Measurements from ENCODE around the gene NOC2L. TPM values are rescaled to one million over a fixed set of nuclear protein-coding genes. Genes with fewer than 3 reads are reported as not detected.

NOC2L gene
- total RNA-seq, 2 donors from 2014 or later: 83.5 to 97.3 TPM

DNA sequence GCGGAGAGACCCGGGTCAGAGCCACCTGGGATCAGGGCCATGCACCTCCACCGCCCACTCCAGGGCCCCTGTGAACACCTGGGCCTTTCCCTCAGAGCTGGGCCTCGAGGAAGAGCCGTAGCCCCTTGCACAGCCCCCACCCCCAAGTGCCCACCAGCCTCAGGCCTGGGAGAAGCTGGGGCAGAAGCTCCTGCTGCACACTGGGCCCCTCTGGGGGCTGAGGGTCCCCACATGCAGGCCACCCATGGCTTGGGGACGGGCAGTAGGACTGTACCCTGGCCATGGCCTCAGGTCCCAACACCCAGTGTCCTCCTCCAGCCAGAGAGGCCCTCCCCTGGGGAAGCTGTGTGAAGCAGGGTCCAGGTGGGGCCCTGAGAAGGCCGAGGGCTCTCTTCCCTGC lies 6.5 kb downstream of the NOC2L start:
- no peak overlapping the region for H3K9ac ChIP-seq (ENCODE audit: extremely low read depth, low read length, poor library complexity, severe bottlenecking)
- H3K27me3 ChIP-seq (ENCODE audit: control insufficient read depth, insufficient read depth, low read length, poor library complexity, severe bottlenecking): no peaks in the 10 kb centered on the region
- no peak overlapping the region for H3K27ac ChIP-seq (ENCODE audit: low read depth, low read length)
- H3K4me1 Mint-ChIP-seq: peaks cover 7% of the 10 kb centered on the region
- WGBS, 2 experiments (ENCODE audit: insufficient coverage in 1 of 2, insufficient read length in 1 of 2): 94 to 95% methylated on average over 5 to 7 of the region's 7 CpGs
- no peaks in the 10 kb centered on the region for H3K9me3 Mint-ChIP-seq
- no peaks in the 10 kb centered on the region for H3K9me3 ChIP-seq (ENCODE audit: control insufficient read depth, low read length)
- no peaks in the 10 kb centered on the region for H3K4me1 ChIP-seq (ENCODE audit: control insufficient read depth, insufficient read depth, low read length)
- H3K36me3 ChIP-seq (ENCODE audit: control insufficient read depth, insufficient read depth, low read length): peaks cover 84% of the 10 kb centered on the region
- no peak overlapping the region for H3K4me3 ChIP-seq (ENCODE audit: low read length)
- TF ChIP-seq, protein P1, sequence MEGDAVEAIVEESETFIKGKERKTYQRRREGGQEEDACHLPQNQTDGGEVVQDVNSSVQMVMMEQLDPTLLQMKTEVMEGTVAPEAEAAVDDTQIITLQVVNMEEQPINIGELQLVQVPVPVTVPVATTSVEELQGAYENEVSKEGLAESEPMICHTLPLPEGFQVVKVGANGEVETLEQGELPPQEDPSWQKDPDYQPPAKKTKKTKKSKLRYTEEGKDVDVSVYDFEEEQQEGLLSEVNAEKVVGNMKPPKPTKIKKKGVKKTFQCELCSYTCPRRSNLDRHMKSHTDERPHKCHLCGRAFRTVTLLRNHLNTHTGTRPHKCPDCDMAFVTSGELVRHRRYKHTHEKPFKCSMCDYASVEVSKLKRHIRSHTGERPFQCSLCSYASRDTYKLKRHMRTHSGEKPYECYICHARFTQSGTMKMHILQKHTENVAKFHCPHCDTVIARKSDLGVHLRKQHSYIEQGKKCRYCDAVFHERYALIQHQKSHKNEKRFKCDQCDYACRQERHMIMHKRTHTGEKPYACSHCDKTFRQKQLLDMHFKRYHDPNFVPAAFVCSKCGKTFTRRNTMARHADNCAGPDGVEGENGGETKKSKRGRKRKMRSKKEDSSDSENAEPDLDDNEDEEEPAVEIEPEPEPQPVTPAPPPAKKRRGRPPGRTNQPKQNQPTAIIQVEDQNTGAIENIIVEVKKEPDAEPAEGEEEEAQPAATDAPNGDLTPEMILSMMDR (conservative IDR thresholded peaks at IDR 0.05): no peak
- no peak overlapping the region for H3K27ac Mint-ChIP-seq
- no peak overlapping the region for H3K4me3 Mint-ChIP-seq
- DNase-seq: no peak
- H3K27me3 Mint-ChIP-seq (ENCODE audit: insufficient read depth): no peaks in the 10 kb centered on the region
- peaks cover 71% of the 10 kb centered on the region for H3K36me3 Mint-ChIP-seq (ENCODE audit: low read depth)

DNA sequence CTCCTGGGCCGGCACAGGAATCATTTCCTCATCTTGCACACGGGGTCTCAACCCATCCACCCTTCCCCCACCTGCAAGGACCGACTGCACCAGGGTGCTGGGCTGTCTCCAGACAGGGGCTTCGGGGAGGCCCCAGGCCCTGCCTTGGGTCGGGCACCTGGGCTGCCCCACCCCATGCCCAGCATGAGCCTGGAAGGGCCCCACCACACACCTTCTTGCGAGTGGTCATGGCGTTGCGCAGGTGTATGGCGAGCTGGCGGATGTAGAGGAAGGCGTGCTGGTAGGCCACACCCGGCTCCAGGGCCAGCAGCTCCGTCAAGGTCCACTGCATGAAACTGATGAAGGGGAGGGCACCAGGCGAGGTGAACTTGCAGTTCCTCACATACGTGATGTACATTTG lies 6.9 kb downstream of the NOC2L start:
- Mint-ChIP-seq H3K4me1 (peaks cover 4% of the 10 kb centered on the region), H3K27ac (no peak overlapping the region), H3K27me3 (ENCODE audit: insufficient read depth) (no peaks in the 10 kb centered on the region), H3K36me3 (ENCODE audit: low read depth) (peaks cover 70% of the 10 kb centered on the region), H3K9me3 (no peaks in the 10 kb centered on the region), H3K4me3 (no peak overlapping the region)
- Histone ChIP-seq H3K9me3 (ENCODE audit: control insufficient read depth, low read length) (no peaks in the 10 kb centered on the region), H3K4me3 (ENCODE audit: low read length) (no peak overlapping the region), H3K36me3 (ENCODE audit: control insufficient read depth, insufficient read depth, low read length) (peaks cover 86% of the 10 kb centered on the region), H3K9ac (ENCODE audit: extremely low read depth, low read length, poor library complexity, severe bottlenecking) (no peak overlapping the region), H3K4me1 (ENCODE audit: control insufficient read depth, insufficient read depth, low read length) (no peaks in the 10 kb centered on the region), H3K27me3 (ENCODE audit: control insufficient read depth, insufficient read depth, low read length, poor library complexity, severe bottlenecking) (no peaks in the 10 kb centered on the region), H3K27ac (ENCODE audit: low read depth, low read length) (no peak overlapping the region)
- TF ChIP-seq, protein P1 (conservative IDR thresholded peaks at IDR 0.05): no peak
- no peak for DNase-seq
- WGBS, 2 experiments (ENCODE audit: insufficient coverage in 1 of 2, insufficient read length in 1 of 2): 94 to 95% methylated on average over 12 to 15 of the region's 15 CpGs

DNA sequence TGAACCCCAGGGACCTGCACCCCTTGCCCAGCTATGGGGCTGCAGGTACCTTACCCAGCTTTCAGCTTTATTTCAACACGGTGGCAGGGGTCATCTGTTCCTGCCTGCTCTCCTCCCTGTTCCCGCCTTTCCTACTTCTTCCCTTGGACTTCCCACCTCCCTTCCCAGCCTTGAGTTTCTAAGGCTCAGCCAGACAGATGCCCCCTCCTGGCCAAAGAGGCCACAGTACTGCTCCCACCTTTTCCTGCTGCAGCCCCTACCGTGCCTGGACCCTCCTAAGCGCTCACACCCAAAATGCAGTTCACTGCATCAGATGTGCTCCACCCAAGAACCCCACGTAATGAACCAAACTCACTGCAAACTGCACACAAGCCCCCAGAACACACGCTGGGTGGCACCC lies 7.7 kb downstream of the NOC2L start:
- H3K27ac ChIP-seq (ENCODE audit: low read depth, low read length): no peak overlapping the region
- peaks cover 69% of the 10 kb centered on the region for H3K36me3 Mint-ChIP-seq (ENCODE audit: low read depth)
- no peaks in the 10 kb centered on the region for H3K9me3 ChIP-seq (ENCODE audit: control insufficient read depth, low read length)
- no peak overlapping the region for H3K9ac ChIP-seq (ENCODE audit: extremely low read depth, low read length, poor library complexity, severe bottlenecking)
- peak; percentile 83 for DNase-seq
- no peaks in the 10 kb centered on the region for H3K27me3 ChIP-seq (ENCODE audit: control insufficient read depth, insufficient read depth, low read length, poor library complexity, severe bottlenecking)
- 80 to 83% methylated on average over 2 to 6 of the region's 6 CpGs for WGBS, 2 experiments (ENCODE audit: insufficient coverage in 1 of 2, insufficient read length in 1 of 2)
- H3K4me1 Mint-ChIP-seq: peaks cover 4% of the 10 kb centered on the region
- no peak overlapping the region for H3K4me3 Mint-ChIP-seq
- H3K27me3 Mint-ChIP-seq (ENCODE audit: insufficient read depth): no peaks in the 10 kb centered on the region
- H3K4me1 ChIP-seq (ENCODE audit: control insufficient read depth, insufficient read depth, low read length): no peaks in the 10 kb centered on the region
- no peaks in the 10 kb centered on the region for H3K9me3 Mint-ChIP-seq
- H3K4me3 ChIP-seq (ENCODE audit: low read length): no peak overlapping the region
- H3K36me3 ChIP-seq (ENCODE audit: control insufficient read depth, insufficient read depth, low read length): peaks cover 78% of the 10 kb centered on the region
- H3K27ac Mint-ChIP-seq: peak overlapping the region; percentile 58
- TF ChIP-seq, protein P1 (conservative IDR thresholded peaks at IDR 0.05): peak; percentile 79
